Mucosa of rectum (tissue), 2 donors: ENCODE measurements around the gene ZNF79.

Experiments used
- H3K27ac ChIP-seq, 2 donors: one replicate each; pipeline ENCODE4 v1.7.0; 2013; ENCODE audit warnings: inconsistent platforms in 2 of 2, low read depth in 2 of 2, low read length in 2 of 2
- H3K27me3 ChIP-seq, 2 donors: one replicate each; pipeline ENCODE4 v1.7.0; 2013; ENCODE audit warnings: low read length in 2 of 2; ENCODE audit not compliant: control insufficient read depth in 2 of 2, insufficient read depth in 2 of 2
- H3K36me3 ChIP-seq, 2 donors: one replicate each; pipeline ENCODE4 v1.7.0; 2013; ENCODE audit warnings: low read length in 2 of 2; ENCODE audit not compliant: control insufficient read depth in 2 of 2, insufficient read depth in 2 of 2
- H3K4me1 ChIP-seq, 2 donors: one replicate each; pipeline ENCODE4 v1.7.0; 2013; ENCODE audit warnings: low read length in 2 of 2, mild to moderate bottlenecking in 1 of 2; ENCODE audit not compliant: control insufficient read depth in 2 of 2, insufficient read depth in 2 of 2
- H3K4me3 ChIP-seq, 2 donors: one replicate each; pipeline ENCODE4 v1.7.0; 2013; ENCODE audit warnings: low read length in 2 of 2
- H3K9ac ChIP-seq, 2 donors: one replicate each; pipeline ENCODE4 v1.7.0; 2013; ENCODE audit warnings: low read length in 2 of 2, low read depth in 1 of 2, mild to moderate bottlenecking in 1 of 2
- H3K9me3 ChIP-seq, 2 donors: one replicate each; pipeline ENCODE4 v1.7.0; 2013; ENCODE audit warnings: low read length in 2 of 2; ENCODE audit not compliant: control insufficient read depth in 2 of 2
- donor health status: healthy.
- donor health status: Normal muscosa, but diverticular disease.

ZNF79 gene

DNA sequence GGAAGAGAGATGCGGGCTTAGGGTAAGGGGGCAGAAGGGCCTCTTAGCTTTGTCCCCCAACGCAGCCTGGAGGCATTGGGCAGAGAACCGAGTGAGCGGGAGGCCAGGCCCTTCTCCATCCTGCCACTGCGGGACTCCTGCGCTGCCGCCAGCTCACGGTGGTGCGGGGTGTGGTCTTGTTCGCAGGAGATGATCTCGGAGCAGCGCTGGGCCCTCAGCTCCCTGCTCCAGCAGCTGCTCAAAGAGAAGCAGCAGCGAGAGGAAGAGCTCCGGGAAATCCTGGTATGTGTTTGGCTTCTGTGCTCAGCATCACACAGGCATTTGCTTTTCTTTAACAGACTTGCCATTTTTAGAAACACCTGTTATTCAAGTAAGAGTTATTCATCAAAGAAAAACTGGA lies 68.4 kb downstream of the ZNF79 start:
- no peak overlapping the region for H3K4me3 ChIP-seq
- H3K9me3 ChIP-seq: no peaks in the 10 kb centered on the region
- H3K4me1 ChIP-seq: peaks cover 8 to 13% of the 10 kb centered on the region in 2 donors
- H3K27me3 ChIP-seq: no peaks in the 10 kb centered on the region
- no peak overlapping the region for H3K27ac ChIP-seq
- peaks cover 18 to 38% of the 10 kb centered on the region in 2 donors for H3K36me3 ChIP-seq
- no peak overlapping the region for H3K9ac ChIP-seq

DNA sequence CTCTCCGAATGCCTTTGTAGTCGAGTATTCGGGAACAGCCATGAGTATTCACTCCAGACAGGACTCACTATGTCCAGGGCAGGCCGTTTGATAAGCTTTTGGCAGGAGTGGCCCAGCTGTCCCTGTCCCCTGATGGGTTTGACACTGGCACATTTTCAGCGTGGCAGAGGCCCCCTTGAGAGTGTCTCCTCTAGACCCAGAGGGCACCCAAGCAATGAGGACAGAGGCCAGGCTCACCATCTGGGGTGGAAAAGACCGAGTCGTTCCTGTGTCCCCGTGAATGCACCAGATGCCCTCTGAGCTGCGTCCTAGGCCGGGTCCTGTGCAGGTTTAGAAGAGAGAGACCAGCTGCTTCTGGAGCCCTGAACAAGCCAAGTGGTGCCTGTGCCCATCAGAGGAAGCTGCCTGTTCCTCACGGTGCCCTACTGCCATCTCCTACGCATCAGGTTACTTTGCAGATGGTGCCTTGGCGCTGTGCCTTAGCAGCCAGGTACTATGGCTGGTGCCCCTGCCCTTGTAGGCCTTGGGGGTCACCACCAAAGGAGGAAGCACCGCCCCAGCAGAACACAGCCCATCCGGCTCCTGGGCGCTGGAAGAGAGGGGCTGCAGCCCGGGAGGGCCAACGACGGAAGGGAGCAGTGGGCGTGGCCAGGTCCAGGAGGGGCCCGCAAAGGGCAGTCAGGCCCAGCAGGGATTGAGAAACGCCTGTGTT lies 69.6 kb downstream of the ZNF79 start:
- H3K27ac ChIP-seq: no peak overlapping the region
- H3K4me1 ChIP-seq: peaks cover 8 to 13% of the 10 kb centered on the region in 2 donors
- no peak overlapping the region for H3K9ac ChIP-seq
- H3K36me3 ChIP-seq: peaks cover 22 to 36% of the 10 kb centered on the region in 2 donors
- H3K27me3 ChIP-seq: no peaks in the 10 kb centered on the region
- no peaks in the 10 kb centered on the region for H3K9me3 ChIP-seq
- H3K4me3 ChIP-seq: no peak overlapping the region

DNA sequence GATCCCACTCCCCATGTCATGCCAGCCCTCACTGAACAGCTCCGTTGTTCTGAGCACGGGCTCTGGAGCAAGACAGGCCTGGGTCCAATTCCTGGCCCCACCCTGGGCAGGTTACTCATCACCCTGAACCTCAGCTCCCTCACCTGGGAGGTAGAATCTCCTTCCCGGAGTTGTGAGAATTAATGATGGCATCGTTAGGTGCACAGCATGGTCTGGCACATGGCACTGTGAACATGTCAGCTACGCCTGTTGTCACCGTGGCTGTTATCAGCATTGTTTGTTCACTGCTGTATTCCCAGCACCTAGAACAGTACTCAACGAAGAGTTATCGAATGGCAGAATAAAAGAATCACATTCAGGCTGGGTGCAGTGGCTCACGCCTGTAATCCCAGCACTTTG lies 70.1 kb downstream of the ZNF79 start:
- Histone ChIP-seq H3K27ac (no peak overlapping the region), H3K4me1 (peaks cover 8 to 13% of the 10 kb centered on the region in 2 donors), H3K9ac (no peak overlapping the region), H3K4me3 (no peak overlapping the region), H3K9me3 (no peaks in the 10 kb centered on the region), H3K27me3 (no peaks in the 10 kb centered on the region), H3K36me3 (peaks cover 22 to 33% of the 10 kb centered on the region in 2 donors)
